ENCODE results near the gene TNFRSF4.
"Not testable (repeated sequence)": the region's sequence is repeated elsewhere in the genome, so short reads cannot be mapped to it uniquely, and the experiment has no call there.

TNFRSF4 gene

DNA sequence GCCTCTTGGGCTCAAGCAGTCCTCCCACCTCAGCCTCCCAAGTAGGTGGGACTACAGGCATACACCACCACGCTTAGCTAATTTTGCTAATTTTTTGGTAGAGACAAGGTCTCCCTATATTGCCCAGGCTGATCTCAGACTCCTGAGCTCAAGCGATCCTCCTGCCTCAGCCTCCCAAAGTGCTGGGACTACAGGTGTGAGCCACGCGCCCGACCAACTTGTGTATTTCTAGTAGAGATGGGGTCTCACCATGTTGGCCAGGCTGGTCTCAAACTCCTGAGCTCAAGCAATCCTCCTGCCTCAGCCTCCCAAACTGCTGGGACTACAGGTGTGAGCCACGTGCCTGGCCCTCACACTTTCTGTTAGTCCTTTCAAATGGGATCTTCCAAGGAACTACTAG, 18.2 kb downstream of the TNFRSF4 start:
- H3K4me3 ChIP-seq (ENCODE audit: low read depth in 1 of 2, low read length in 2 of 2); H3K9ac ChIP-seq (ENCODE audit: low read depth in 1 of 2, low read length in 2 of 2); H3K27ac ChIP-seq (ENCODE audit: low read depth, low read length); H3K4me1 ChIP-seq (ENCODE audit: control insufficient read depth in 1 of 2, insufficient read depth in 2 of 2, low read length in 2 of 2); H3K9me3 ChIP-seq (ENCODE audit: control insufficient read depth in 1 of 2, low read length in 2 of 2); H3K36me3 ChIP-seq (ENCODE audit: control insufficient read depth in 1 of 2, insufficient read depth in 2 of 2, low read length in 2 of 2); H3K27me3 ChIP-seq (ENCODE audit: control insufficient read depth in 1 of 2, insufficient read depth in 2 of 2, low read length in 2 of 2): not testable (repeated sequence)

- peaks cover 0 to 5% of the 10 kb centered on the region in 2 donors for H3K9me3 ChIP-seq (ENCODE audit: control insufficient read depth in 1 of 2, low read length in 2 of 2)
Observed at GRCh38 chr1:1194723-1195122, 19.2 kb downstream of the TNFRSF4 start.

GRCh38 chr1:1191734-1192133, 22.2 kb downstream of the TNFRSF4 start:
- Histone ChIP-seq H3K4me1 (ENCODE audit: control insufficient read depth in 1 of 2, insufficient read depth in 2 of 2, low read length in 2 of 2) (no peaks in the 10 kb centered on the region), H3K27me3 (ENCODE audit: control insufficient read depth in 1 of 2, insufficient read depth in 2 of 2, low read length in 2 of 2) (no peaks in the 10 kb centered on the region), H3K4me3 (ENCODE audit: low read depth in 1 of 2, low read length in 2 of 2) (no peak overlapping the region), H3K9ac (ENCODE audit: low read depth in 1 of 2, low read length in 2 of 2) (no peak overlapping the region), H3K9me3 (ENCODE audit: control insufficient read depth in 1 of 2, low read length in 2 of 2) (peaks cover 0 to 5% of the 10 kb centered on the region in 2 donors), H3K36me3 (ENCODE audit: control insufficient read depth in 1 of 2, insufficient read depth in 2 of 2, low read length in 2 of 2) (no peaks in the 10 kb centered on the region), H3K27ac (ENCODE audit: low read depth, low read length) (no peak overlapping the region)

More at GRCh38 chr1:1194723-1195122, 19.2 kb downstream of the TNFRSF4 start:
- Histone ChIP-seq H3K9ac (ENCODE audit: low read depth in 1 of 2, low read length in 2 of 2) (no peak overlapping the region), H3K4me3 (ENCODE audit: low read depth in 1 of 2, low read length in 2 of 2) (no peak overlapping the region), H3K36me3 (ENCODE audit: control insufficient read depth in 1 of 2, insufficient read depth in 2 of 2, low read length in 2 of 2) (no peaks in the 10 kb centered on the region), H3K27ac (ENCODE audit: low read depth, low read length) (no peak overlapping the region), H3K27me3 (ENCODE audit: control insufficient read depth in 1 of 2, insufficient read depth in 2 of 2, low read length in 2 of 2) (peaks cover 0 to 4% of the 10 kb centered on the region in 2 donors), H3K4me1 (ENCODE audit: control insufficient read depth in 1 of 2, insufficient read depth in 2 of 2, low read length in 2 of 2) (no peaks in the 10 kb centered on the region)

DNA sequence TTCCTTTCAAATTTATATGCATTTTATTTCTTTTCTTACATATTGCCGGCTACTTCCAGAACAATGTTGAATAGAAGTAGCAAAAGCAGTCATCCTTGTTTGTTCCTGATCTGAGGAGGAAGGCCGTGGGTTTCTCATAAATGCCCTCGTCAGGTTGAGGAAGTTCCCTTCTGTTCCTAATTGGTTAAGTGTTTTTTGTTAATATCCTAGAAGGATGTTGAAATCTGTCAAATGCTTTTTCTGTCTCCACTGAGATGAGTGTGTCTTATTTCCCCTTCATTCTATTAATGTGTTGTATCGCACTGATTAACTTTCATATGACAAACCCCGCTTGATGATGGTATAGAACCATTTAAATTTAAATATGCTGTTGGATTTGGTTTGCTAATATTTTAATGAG, 24.8 kb downstream of the TNFRSF4 start:
- H3K27ac ChIP-seq (ENCODE audit: low read depth, low read length), result no peak overlapping the region
- no peaks in the 10 kb centered on the region for H3K36me3 ChIP-seq (ENCODE audit: control insufficient read depth in 1 of 2, insufficient read depth in 2 of 2, low read length in 2 of 2)
- no peaks in the 10 kb centered on the region for H3K4me1 ChIP-seq (ENCODE audit: control insufficient read depth in 1 of 2, insufficient read depth in 2 of 2, low read length in 2 of 2)
- no peaks in the 10 kb centered on the region for H3K27me3 ChIP-seq (ENCODE audit: control insufficient read depth in 1 of 2, insufficient read depth in 2 of 2, low read length in 2 of 2)
- H3K9me3 ChIP-seq (ENCODE audit: control insufficient read depth in 1 of 2, low read length in 2 of 2), result no peaks in the 10 kb centered on the region
- no peak overlapping the region for H3K4me3 ChIP-seq (ENCODE audit: low read depth in 1 of 2, low read length in 2 of 2)
- no peak overlapping the region for H3K9ac ChIP-seq (ENCODE audit: low read depth in 1 of 2, low read length in 2 of 2)

GRCh38 chr1:1187938-1188337, 26.0 kb downstream of the TNFRSF4 start:
- no peak overlapping the region for H3K4me3 ChIP-seq (ENCODE audit: low read depth in 1 of 2, low read length in 2 of 2)
- H3K4me1 ChIP-seq (ENCODE audit: control insufficient read depth in 1 of 2, insufficient read depth in 2 of 2, low read length in 2 of 2), result no peaks in the 10 kb centered on the region
- H3K9me3 ChIP-seq (ENCODE audit: control insufficient read depth in 1 of 2, low read length in 2 of 2), result no peaks in the 10 kb centered on the region
- H3K27ac ChIP-seq (ENCODE audit: low read depth, low read length), result no peak overlapping the region
- H3K9ac ChIP-seq (ENCODE audit: low read depth in 1 of 2, low read length in 2 of 2), result no peak overlapping the region
- no peaks in the 10 kb centered on the region for H3K36me3 ChIP-seq (ENCODE audit: control insufficient read depth in 1 of 2, insufficient read depth in 2 of 2, low read length in 2 of 2)
- H3K27me3 ChIP-seq (ENCODE audit: control insufficient read depth in 1 of 2, insufficient read depth in 2 of 2, low read length in 2 of 2), result no peaks in the 10 kb centered on the region

- H3K9ac ChIP-seq (ENCODE audit: low read depth in 1 of 2, low read length in 2 of 2), result no peak overlapping the region
Observed at GRCh38 chr1:1185101-1185765, 28.7 kb downstream of the TNFRSF4 start.

DNA sequence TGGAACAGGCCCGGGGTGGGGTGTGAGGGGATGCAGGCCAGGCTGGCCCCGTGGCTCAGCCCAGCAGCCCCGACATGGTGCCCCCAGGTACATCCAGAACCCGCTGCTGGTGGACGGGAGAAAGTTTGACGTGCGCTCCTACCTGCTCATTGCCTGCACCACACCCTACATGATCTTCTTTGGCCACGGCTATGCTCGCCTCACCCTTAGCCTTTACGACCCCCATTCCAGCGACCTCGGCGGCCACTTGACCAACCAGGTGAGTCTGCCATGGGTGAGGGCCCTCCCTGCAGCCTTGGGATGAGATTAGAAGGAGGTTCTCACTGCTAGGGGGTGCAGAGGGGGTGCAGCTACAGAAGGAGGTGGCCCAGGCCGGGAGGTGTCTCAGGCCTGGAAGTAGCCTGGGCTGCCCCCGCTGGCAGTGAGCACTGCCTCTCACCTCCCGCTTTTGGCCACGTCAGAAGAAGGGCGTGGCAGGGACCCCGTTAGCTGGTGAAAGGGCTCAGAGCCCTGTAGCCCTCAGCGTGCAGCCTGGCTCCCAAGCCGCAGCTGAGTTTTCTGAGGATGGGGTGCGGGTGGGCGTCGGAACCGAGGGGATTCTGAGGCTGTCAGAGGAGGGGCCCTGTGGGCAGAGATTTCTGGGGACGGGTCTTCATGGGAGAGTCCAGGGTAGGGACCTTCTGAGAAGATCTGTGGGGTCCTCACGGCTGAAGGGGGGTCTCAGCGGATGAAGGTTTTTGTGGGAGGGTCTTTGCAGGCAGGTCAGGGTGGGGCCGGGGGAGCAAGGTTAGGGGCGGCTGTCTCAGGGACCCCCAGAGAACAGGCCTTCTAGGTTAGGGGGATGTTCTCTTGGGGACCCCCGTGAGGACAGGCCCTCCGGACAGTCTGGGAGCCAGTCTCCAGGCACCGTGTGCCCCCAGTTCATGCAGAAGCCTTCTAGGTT, 29.8 kb downstream of the TNFRSF4 start:
- Histone ChIP-seq H3K4me1 (ENCODE audit: control insufficient read depth in 1 of 2, insufficient read depth in 2 of 2, low read length in 2 of 2) (no peaks in the 10 kb centered on the region), H3K9ac (ENCODE audit: low read depth in 1 of 2, low read length in 2 of 2) (no peak overlapping the region), H3K4me3 (ENCODE audit: low read depth in 1 of 2, low read length in 2 of 2) (no peak overlapping the region), H3K27me3 (ENCODE audit: control insufficient read depth in 1 of 2, insufficient read depth in 2 of 2, low read length in 2 of 2) (no peaks in the 10 kb centered on the region), H3K27ac (ENCODE audit: low read depth, low read length) (no peak overlapping the region), H3K9me3 (ENCODE audit: control insufficient read depth in 1 of 2, low read length in 2 of 2) (no peaks in the 10 kb centered on the region), H3K36me3 (ENCODE audit: control insufficient read depth in 1 of 2, insufficient read depth in 2 of 2, low read length in 2 of 2) (no peaks in the 10 kb centered on the region)

More at GRCh38 chr1:1185101-1185765, 28.7 kb downstream of the TNFRSF4 start:
- H3K27ac ChIP-seq (ENCODE audit: low read depth, low read length), result no peak overlapping the region
- no peaks in the 10 kb centered on the region for H3K36me3 ChIP-seq (ENCODE audit: control insufficient read depth in 1 of 2, insufficient read depth in 2 of 2, low read length in 2 of 2)
- H3K27me3 ChIP-seq (ENCODE audit: control insufficient read depth in 1 of 2, insufficient read depth in 2 of 2, low read length in 2 of 2), result no peaks in the 10 kb centered on the region
- H3K4me1 ChIP-seq (ENCODE audit: control insufficient read depth in 1 of 2, insufficient read depth in 2 of 2, low read length in 2 of 2), result no peaks in the 10 kb centered on the region
- no peaks in the 10 kb centered on the region for H3K9me3 ChIP-seq (ENCODE audit: control insufficient read depth in 1 of 2, low read length in 2 of 2)
- no peak overlapping the region for H3K4me3 ChIP-seq (ENCODE audit: low read depth in 1 of 2, low read length in 2 of 2)

- Histone ChIP-seq H3K27me3 (ENCODE audit: control insufficient read depth in 1 of 2, insufficient read depth in 2 of 2, low read length in 2 of 2) (no peaks in the 10 kb centered on the region), H3K4me3 (ENCODE audit: low read depth in 1 of 2, low read length in 2 of 2) (no peak overlapping the region), H3K36me3 (ENCODE audit: control insufficient read depth in 1 of 2, insufficient read depth in 2 of 2, low read length in 2 of 2) (no peaks in the 10 kb centered on the region), H3K9ac (ENCODE audit: low read depth in 1 of 2, low read length in 2 of 2) (no peak overlapping the region), H3K9me3 (ENCODE audit: control insufficient read depth in 1 of 2, low read length in 2 of 2) (no peaks in the 10 kb centered on the region), H3K27ac (ENCODE audit: low read depth, low read length) (no peak overlapping the region), H3K4me1 (ENCODE audit: control insufficient read depth in 1 of 2, insufficient read depth in 2 of 2, low read length in 2 of 2) (no peaks in the 10 kb centered on the region)
Observed at GRCh38 chr1:1183221-1183747, 30.7 kb downstream of the TNFRSF4 start.

DNA sequence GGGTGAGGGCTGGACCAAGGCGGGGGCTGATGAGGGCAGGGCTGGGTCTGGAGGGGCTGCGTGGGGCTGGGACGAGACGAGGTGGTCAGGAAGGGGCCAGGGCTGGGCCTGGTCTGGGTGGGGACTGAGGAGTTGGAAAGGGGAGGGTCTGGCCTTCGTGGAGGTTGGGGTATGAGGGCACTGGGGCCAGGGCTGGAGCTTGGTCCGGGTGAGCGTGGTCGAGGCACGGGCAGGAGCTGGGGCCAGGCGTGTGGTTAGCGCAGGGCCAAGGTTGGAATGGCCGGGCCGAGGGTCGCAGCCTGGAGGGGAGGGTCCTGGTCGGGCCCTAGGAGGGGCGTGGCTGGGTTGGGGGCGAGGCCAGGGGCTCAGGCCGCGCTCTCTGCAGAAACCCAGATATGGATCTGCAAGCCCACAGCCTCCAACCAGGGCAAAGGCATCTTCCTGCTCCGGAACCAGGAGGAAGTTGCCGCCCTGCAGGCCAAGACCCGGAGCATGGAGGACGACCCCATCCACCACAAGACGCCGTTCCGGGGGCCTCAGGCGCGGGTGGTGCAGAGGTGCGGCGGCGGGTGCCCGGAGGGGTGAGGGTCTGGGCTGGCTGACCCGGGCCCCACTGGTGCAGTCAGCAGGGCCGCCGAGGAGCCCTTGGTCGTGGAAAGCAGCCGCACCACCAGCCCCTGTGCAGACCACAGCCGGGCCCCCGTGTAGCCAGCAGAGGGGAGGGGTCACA, 31.3 kb downstream of the TNFRSF4 start:
- Histone ChIP-seq H3K27ac (ENCODE audit: low read depth, low read length) (no peak overlapping the region), H3K4me3 (ENCODE audit: low read depth in 1 of 2, low read length in 2 of 2) (no peak overlapping the region), H3K9ac (ENCODE audit: low read depth in 1 of 2, low read length in 2 of 2) (no peak overlapping the region), H3K9me3 (ENCODE audit: control insufficient read depth in 1 of 2, low read length in 2 of 2) (no peaks in the 10 kb centered on the region), H3K4me1 (ENCODE audit: control insufficient read depth in 1 of 2, insufficient read depth in 2 of 2, low read length in 2 of 2) (no peaks in the 10 kb centered on the region), H3K27me3 (ENCODE audit: control insufficient read depth in 1 of 2, insufficient read depth in 2 of 2, low read length in 2 of 2) (no peaks in the 10 kb centered on the region), H3K36me3 (ENCODE audit: control insufficient read depth in 1 of 2, insufficient read depth in 2 of 2, low read length in 2 of 2) (no peaks in the 10 kb centered on the region)
